GM23338 (cell line): Measurements from ENCODE around the gene RAB22A. TPM values are rescaled to one million over a fixed set of nuclear protein-coding genes. Genes with fewer than 3 reads are reported as not detected.

ENCODE experiments used
- ATAC-seq: fragments of 200-7000 bp; cut with Tn5 transposase; 3 replicates; pipeline ENCODE4 v1.9.1; 2020
- DNase-seq: peaks from one replicate; pipeline ENCODE4 v3.0.0-alpha.2; 2015; ENCODE audit warnings: low spot score
- H2AFZ ChIP-seq: fragments of 200-600 bp; sonication (generic); 2 replicates; pipeline ENCODE4 v1.8.0; 2016; ENCODE audit warnings: antibody characterized with exemption, mild to moderate bottlenecking, moderate library complexity
- H3F3A ChIP-seq: fragments of 200-600 bp; sonication (generic); replicated peaks from 2 replicates; pipeline ENCODE4 v1.8.0; 2017; ENCODE audit warnings: antibody characterized with exemption, mixed run types, low read depth
- H3K27ac ChIP-seq: fragments of 200-600 bp; sonication (generic); 2 replicates; pipeline ENCODE4 v1.6.1; 2016; ENCODE audit warnings: low read depth
- H3K27me3 ChIP-seq: fragments of 200-600 bp; sonication (generic); 2 replicates; pipeline ENCODE4 v1.8.0; 2016; ENCODE audit warnings: mild to moderate bottlenecking, mixed run types, moderate library complexity; ENCODE audit not compliant: insufficient read depth
- H3K36me3 ChIP-seq: fragments of 200-600 bp; sonication (generic); 2 replicates; pipeline ENCODE4 v1.8.0; 2016; ENCODE audit warnings: mild to moderate bottlenecking; ENCODE audit not compliant: insufficient read depth
- H3K4me1 ChIP-seq: fragments of 200-600 bp; sonication (generic); 2 replicates; pipeline ENCODE4 v1.8.0; 2016; ENCODE audit warnings: mild to moderate bottlenecking, moderate library complexity; ENCODE audit not compliant: insufficient read depth
- H3K4me2 ChIP-seq: fragments of 200-600 bp; sonication (generic); 2 replicates; pipeline ENCODE4 v1.7.1; 2017; ENCODE audit warnings: mixed run types
- H3K4me3 ChIP-seq: fragments of 200-600 bp; sonication (generic); 2 replicates; pipeline ENCODE4 v1.6.1; 2016; ENCODE audit warnings: mixed run types
- H3K79me2 ChIP-seq: fragments of 200-600 bp; sonication (generic); replicated peaks from 2 replicates; pipeline ENCODE4 v1.8.0; 2017; ENCODE audit warnings: mild to moderate bottlenecking; ENCODE audit not compliant: insufficient read depth
- H3K9me2 ChIP-seq: fragments of 200-600 bp; sonication (generic); 2 replicates; pipeline ENCODE4 v1.8.0; 2017; ENCODE audit not compliant: insufficient read depth
- H4K20me1 ChIP-seq: fragments of 200-600 bp; sonication (generic); replicated peaks from 2 replicates; pipeline ENCODE4 v1.8.0; 2017; ENCODE audit warnings: mild to moderate bottlenecking; ENCODE audit not compliant: insufficient read depth
- H3K27ac Mint-ChIP-seq: 2 replicates; pipeline ENCODE4 v1.8.0; 2020; ENCODE audit warnings: inconsistent platforms, mild to moderate bottlenecking, moderate library complexity, mixed read lengths
- H3K27me3 Mint-ChIP-seq: 3 replicates; pipeline ENCODE4 v1.8.0; 2022; ENCODE audit warnings: low read depth, mild to moderate bottlenecking, moderate library complexity, mixed read lengths, inconsistent platforms; ENCODE audit not compliant: insufficient read depth, poor library complexity
- H3K36me3 Mint-ChIP-seq: 3 replicates; pipeline ENCODE4 v1.8.0; 2021; ENCODE audit warnings: low read depth, mild to moderate bottlenecking, inconsistent platforms, moderate library complexity, mixed read lengths
- H3K4me1 Mint-ChIP-seq: 3 replicates; pipeline ENCODE4 v1.8.0; 2020; ENCODE audit warnings: mild to moderate bottlenecking, inconsistent platforms, mixed read lengths
- H3K4me3 Mint-ChIP-seq: 3 replicates; pipeline ENCODE4 v1.8.0; 2021; ENCODE audit warnings: moderate library complexity, mild to moderate bottlenecking, inconsistent platforms, mixed read lengths
- H3K9me3 Mint-ChIP-seq: 3 replicates; pipeline ENCODE4 v1.8.0; 2020; ENCODE audit warnings: moderate library complexity, mild to moderate bottlenecking, inconsistent platforms, mixed read lengths
- CREB1 ChIP-seq: fragments of 250-450 bp; sonication (Bioruptor Pico); IDR thresholded peaks from 2 replicates; pipeline ENCODE4 v1.5.0; 2020; ENCODE audit warnings: low read depth, mild to moderate bottlenecking, moderate library complexity
- CTCF ChIP-seq, 2 experiments: fragments of 200-600 bp in 1 of 2; sonication (generic) in 1 of 2; conservative IDR thresholded peaks; 2 replicates each; pipeline versions ENCODE4 v1.5.1 to v1.6.1; 2016 to 2017; ENCODE audit warnings: antibody characterized with exemption in 2 of 2, low read depth in 2 of 2, mild to moderate bottlenecking in 2 of 2, moderate library complexity in 1 of 2
- ETS1 ChIP-seq: IDR thresholded peaks from 2 replicates; pipeline ENCODE4 v1.6.1; 2016; ENCODE audit warnings: antibody characterized with exemption
- EZH2 ChIP-seq: fragments of 200-600 bp; sonication (generic); IDR thresholded peaks from one replicate; pipeline ENCODE4 v1.8.0; 2017; ENCODE audit warnings: antibody characterized with exemption, mild to moderate bottlenecking, low read depth; ENCODE audit not compliant: unreplicated experiment
- EZH2phosphoT487 ChIP-seq: fragments of 200-600 bp; sonication (generic); IDR thresholded peaks from one replicate; pipeline ENCODE4 v1.8.1; 2018; ENCODE audit warnings: antibody characterized with exemption; ENCODE audit not compliant: unreplicated experiment
- JUNB ChIP-seq: IDR thresholded peaks from one replicate; pipeline ENCODE4 v1.6.1; 2016; ENCODE audit warnings: antibody characterized with exemption; ENCODE audit not compliant: unreplicated experiment
- NANOG ChIP-seq: IDR thresholded peaks from 2 replicates; pipeline ENCODE4 v1.6.1; 2016; ENCODE audit warnings: antibody characterized with exemption, borderline replicate concordance
- POLR2AphosphoS5 ChIP-seq: IDR thresholded peaks from 2 replicates; pipeline ENCODE4 v1.6.1; 2016; ENCODE audit warnings: antibody characterized with exemption, low read depth
- REST ChIP-seq: IDR thresholded peaks from one replicate; pipeline ENCODE4 v1.6.1; 2018; ENCODE audit warnings: antibody characterized with exemption; ENCODE audit not compliant: unreplicated experiment
- STAT1 ChIP-seq: IDR thresholded peaks from one replicate; pipeline ENCODE4 v1.6.1; 2016; ENCODE audit warnings: antibody characterized with exemption; ENCODE audit not compliant: unreplicated experiment
- ZNF114 ChIP-seq: fragments of 250-450 bp; sonication (Bioruptor Pico); IDR thresholded peaks from 2 replicates; pipeline ENCODE4 v1.5.0; 2020; ENCODE audit warnings: mild to moderate bottlenecking, moderate library complexity
- ZNF331 ChIP-seq: fragments of 250-450 bp; sonication (Bioruptor Pico); IDR thresholded peaks from 2 replicates; pipeline ENCODE4 v1.5.0; 2020; ENCODE audit warnings: low read depth, mild to moderate bottlenecking, moderate library complexity
- ZNF462 ChIP-seq: fragments of 250-450 bp; sonication (Bioruptor Pico); IDR thresholded peaks from 2 replicates; pipeline ENCODE4 v1.5.0; 2020; ENCODE audit warnings: mild to moderate bottlenecking, moderate library complexity
- polyA plus RNA-seq: library from polyadenylated mRNA; unstranded; fragments of >200 nt; fragmentation: Nextera tagmentation; extraction: Ambion mirVana; gene quantifications from 2 replicates; pipeline ENCODE4 v1.2.1, GENCODE V29; 2016
- total RNA-seq: library from RNA; depleted of rRNA; stranded (reverse); fragments of >200 nt; shearing (Covaris generic); gene quantifications from 2 replicates; pipeline ENCODE4 v1.2.3, GENCODE V29; 2014

RAB22A gene
- total and polyA plus RNA-seq, 2 experiments from 2014 or later, result 3.3 to 6.8 TPM

GRCh38 chr20:58261660-58262059 is 47.9 kb upstream of the RAB22A start:
- Histone ChIP-seq H3F3A (no peaks in the 10 kb centered on the region), H3K9me2 (no peaks in the 10 kb centered on the region), H3K4me2 (no peak overlapping the region), H3K27me3 (no peaks in the 10 kb centered on the region), H3K36me3 (peaks cover 8% of the 10 kb centered on the region), H3K79me2 (no peaks in the 10 kb centered on the region), H3K27ac (no peak overlapping the region), H2AFZ (no peak overlapping the region), H3K4me3 (no peak overlapping the region), H4K20me1 (no peaks in the 10 kb centered on the region), H3K4me1 (peaks cover 22% of the 10 kb centered on the region; the same call in 1 of the 2 replicates)
- Mint-ChIP-seq H3K27me3 (no peaks in the 10 kb centered on the region), H3K4me1 (peaks cover 19% of the 10 kb centered on the region), H3K4me3 (no peak overlapping the region), H3K9me3 (no peaks in the 10 kb centered on the region), H3K36me3 (no peaks in the 10 kb centered on the region), H3K27ac (no peak overlapping the region)
- TF ChIP-seq ZNF114 (CRISPR knock-in tag) (no peak), JUNB (no peak), REST (no peak), ETS1 (no peak), CTCF (conservative IDR thresholded peaks at IDR 0.05; ENCODE audit: low read depth in 2 of 2) (no peak), POLR2AphosphoS5 (no peak), STAT1 (no peak), CREB1 (CRISPR knock-in tag) (no peak), EZH2 (no peak), NANOG (no peak), EZH2phosphoT487 (no peak), ZNF331 (no peak), ZNF462 (CRISPR knock-in tag) (no peak)
- no peak for ATAC-seq
- no peak for DNase-seq
